SK-N-MC (cell line): ENCODE results near the gene VASH1.
"Not testable (repeated sequence)": the region's sequence is repeated elsewhere in the genome, so short reads cannot be mapped to it uniquely, and the experiment has no call there.

Source experiments
- DNase-seq: peaks from one replicate; pipeline ENCODE4 v3.0.0-alpha.2; 2011; ENCODE audit warnings: low read depth, low spot score
- H3K27ac ChIP-seq: fragments of 200-600 bp; sonication (generic); 2 replicates; pipeline ENCODE4 v1.5.1; 2016; ENCODE audit warnings: mixed run types
- H3K36me3 ChIP-seq: fragments of 200-600 bp; sonication (generic); 2 replicates; pipeline ENCODE4 v1.6.1; 2017; ENCODE audit warnings: antibody characterized with exemption, low read length, mixed read lengths; ENCODE audit not compliant: insufficient read depth
- H3K4me3 ChIP-seq: fragments of 200-600 bp; sonication (generic); 2 replicates; pipeline ENCODE4 v1.5.1; 2016
- H3K9ac ChIP-seq: fragments of 200-600 bp; sonication (generic); 2 replicates; pipeline ENCODE4 v1.8.0; 2017; ENCODE audit warnings: mixed run types, mixed read lengths; ENCODE audit not compliant: insufficient read length
- H3K9me3 ChIP-seq: fragments of 200-600 bp; sonication (generic); 2 replicates; pipeline ENCODE4 v1.6.1; 2017; ENCODE audit warnings: low read depth, mild to moderate bottlenecking, antibody characterized with exemption, low read length, moderate library complexity, mixed read lengths
- EZH2 ChIP-seq: fragments of 200-600 bp; sonication (generic); IDR thresholded peaks from one replicate; pipeline ENCODE4 v1.6.1; 2017; ENCODE audit warnings: antibody characterized with exemption
- FOXP2 ChIP-seq: optimal IDR thresholded peaks from 2 replicates; pipeline ENCODE3; 2011; ENCODE audit warnings: mild to moderate bottlenecking, moderate library complexity; ENCODE audit not compliant: insufficient read depth; ENCODE audit errors: extremely low read length, control extremely low read depth
- POLR2AphosphoS5 ChIP-seq: IDR thresholded peaks from 2 replicates; pipeline ENCODE4 v1.6.1; 2012; ENCODE audit warnings: mild to moderate bottlenecking, low read depth, low read length, borderline replicate concordance

Gene VASH1

DNA sequence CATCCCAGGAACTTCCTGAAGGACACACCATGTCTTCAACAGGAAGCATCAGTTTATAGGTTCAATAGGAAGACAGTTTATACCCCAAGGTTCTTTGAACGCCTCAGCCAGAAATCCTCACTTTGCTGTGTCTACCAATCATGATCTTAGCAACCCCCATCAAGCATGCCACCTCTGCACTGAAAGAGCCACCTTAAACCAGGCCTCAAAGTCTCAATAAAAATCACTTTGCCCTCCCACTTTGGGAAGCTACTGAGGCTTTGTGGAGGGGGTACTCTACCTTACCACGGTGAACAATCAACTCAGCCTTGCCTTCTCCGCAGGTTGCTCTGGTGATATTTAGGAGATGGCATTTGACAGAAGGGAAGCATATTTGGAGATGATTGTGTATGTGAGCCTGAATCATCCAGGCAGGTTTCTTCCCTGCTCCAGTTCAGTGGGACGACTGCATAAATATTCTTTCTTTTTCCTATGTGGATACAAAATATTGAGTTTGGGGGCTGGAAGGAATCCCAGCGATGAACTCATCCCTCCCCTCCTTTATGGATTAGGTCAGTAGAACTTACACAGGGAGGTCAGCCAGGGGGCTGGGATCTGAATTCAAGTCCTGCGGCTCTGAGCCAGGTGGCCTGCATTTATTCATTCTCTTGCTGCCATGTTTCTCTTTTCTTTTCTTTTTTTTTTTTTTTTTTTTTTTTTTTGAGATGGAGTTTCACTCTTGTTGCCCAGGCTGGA is 42.8 kb upstream of the VASH1 start:
- no peak for DNase-seq
- no peak overlapping the region for H3K9ac ChIP-seq
- no peaks in the 10 kb centered on the region for H3K36me3 ChIP-seq
- no peaks in the 10 kb centered on the region for H3K9me3 ChIP-seq
- H3K27ac ChIP-seq, result no peak overlapping the region
- TF ChIP-seq EZH2 (no peak), FOXP2 (no peak), POLR2AphosphoS5 (no peak)
- no peak overlapping the region for H3K4me3 ChIP-seq

DNA sequence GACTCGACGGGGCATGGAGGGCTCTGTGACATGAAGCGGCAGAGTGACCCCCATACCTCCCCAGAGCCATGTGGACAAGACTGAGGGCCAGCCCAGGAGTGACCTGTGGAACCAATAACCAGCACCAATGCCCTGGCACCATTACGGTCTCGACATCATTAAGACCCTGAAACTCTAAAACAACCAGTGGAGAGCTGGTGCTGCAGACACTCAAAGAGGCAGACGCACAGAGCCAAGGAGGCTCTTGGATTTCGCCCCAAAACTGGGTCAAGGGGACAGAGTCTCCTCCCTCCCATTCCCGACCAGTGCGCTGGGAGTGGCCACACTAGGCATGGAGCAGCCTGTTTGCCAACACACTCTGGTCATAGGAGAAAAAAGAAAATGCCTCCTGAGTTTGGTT is 41.6 kb upstream of the VASH1 start:
- no peaks in the 10 kb centered on the region for H3K9me3 ChIP-seq
- DNase-seq, result no peak
- H3K4me3 ChIP-seq, result no peak overlapping the region
- no peak for TF ChIP-seq POLR2AphosphoS5
- no peak for TF ChIP-seq EZH2
- no peak for TF ChIP-seq FOXP2
- no peaks in the 10 kb centered on the region for H3K36me3 ChIP-seq
- H3K9ac ChIP-seq, result no peak overlapping the region
- no peak overlapping the region for H3K27ac ChIP-seq

DNA sequence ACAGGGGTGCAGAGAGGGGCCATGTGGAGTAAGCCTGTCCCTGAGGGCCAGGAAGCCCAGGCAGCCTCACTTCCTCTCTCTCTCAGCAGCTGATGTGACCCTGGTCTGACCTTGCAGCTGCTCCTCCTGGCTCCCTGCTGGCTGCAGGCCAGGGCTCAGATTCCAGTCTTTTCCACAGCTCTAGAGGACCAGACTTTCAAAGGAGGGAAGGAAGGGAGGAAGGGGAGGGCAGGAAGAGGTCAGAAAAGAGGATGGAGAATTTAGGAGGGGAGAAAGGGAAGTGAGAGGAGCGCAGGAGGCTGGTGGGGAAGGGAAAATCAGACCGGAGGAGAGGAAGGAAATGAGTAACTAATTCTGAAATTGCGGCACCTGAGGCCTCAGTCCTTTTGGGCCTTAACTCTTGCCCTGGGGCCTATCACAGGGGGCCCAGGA is 40.9 kb upstream of the VASH1 start:
- no peak overlapping the region for H3K27ac ChIP-seq
- H3K4me3 ChIP-seq, result no peak overlapping the region
- TF ChIP-seq EZH2 (no peak), POLR2AphosphoS5 (no peak), FOXP2 (no peak)
- no peaks in the 10 kb centered on the region for H3K9me3 ChIP-seq
- no peak overlapping the region for H3K9ac ChIP-seq
- no peak for DNase-seq
- no peaks in the 10 kb centered on the region for H3K36me3 ChIP-seq

DNA sequence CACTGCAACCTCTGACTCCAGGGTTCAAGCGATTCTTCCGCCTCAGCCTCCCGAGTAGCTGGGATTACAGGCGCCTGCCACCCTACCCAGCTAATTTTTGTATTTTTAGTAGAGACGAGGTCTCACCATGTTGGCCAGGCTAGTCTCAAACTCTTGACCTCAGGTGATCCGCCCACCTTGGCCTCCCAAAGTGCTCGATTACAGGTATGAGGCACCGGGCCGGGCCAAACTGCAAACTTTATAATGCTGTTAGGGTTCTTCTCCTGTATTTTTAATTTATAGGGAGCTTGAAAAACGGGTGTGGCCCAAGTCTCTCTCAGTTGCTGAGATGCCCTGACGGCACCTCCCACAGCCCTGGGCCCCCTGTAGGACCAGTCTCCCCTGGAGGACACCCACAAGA is 39.8 kb upstream of the VASH1 start:
- not testable (repeated sequence) for H3K4me3 ChIP-seq, H3K36me3 ChIP-seq, DNase-seq, H3K9me3 ChIP-seq, H3K9ac ChIP-seq, H3K27ac ChIP-seq

DNA sequence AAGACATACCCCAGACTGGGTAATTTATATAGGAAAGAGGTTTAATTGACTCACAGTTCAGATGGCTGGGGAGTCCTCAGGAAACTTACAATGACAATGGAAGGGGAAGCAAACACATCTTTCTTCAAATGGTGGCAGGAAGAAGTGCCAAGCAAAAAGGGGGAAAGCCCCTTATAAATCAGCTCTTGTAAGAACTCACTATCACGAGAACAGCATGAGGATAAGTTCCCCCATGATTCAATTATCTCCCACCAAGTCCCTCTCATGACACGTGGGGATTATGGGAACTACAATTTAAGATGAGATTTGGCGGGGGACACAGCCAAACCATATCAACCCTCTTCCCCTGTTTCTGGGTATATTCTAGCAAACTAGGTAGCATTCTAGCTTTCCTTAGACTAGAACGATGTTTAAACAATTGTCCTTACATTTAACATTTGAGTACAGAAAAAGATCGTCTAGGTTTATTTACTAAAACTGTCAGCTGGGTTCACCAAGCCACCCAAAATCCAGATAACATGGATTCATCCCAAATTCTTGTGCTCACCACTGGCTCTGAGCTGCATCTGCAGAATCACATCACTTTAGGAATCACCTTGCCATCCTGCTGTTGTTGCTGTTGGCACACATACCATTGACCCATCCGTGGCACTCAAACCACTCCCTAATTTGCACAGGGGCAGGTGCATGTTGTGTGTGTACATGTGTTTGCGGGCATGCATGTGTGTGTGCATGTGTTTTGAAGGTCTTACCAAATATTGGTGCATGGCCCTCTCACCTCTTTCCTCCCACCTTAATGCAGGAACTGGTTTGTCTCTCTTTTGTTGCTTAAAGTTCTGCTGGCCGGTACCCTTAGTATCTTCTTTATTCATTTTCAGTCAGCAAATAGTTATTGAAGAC is 36.4 kb upstream of the VASH1 start:
- H3K9me3 ChIP-seq, result no peaks in the 10 kb centered on the region
- TF ChIP-seq FOXP2 (no peak), POLR2AphosphoS5 (no peak), EZH2 (no peak)
- DNase-seq, result no peak
- H3K36me3 ChIP-seq, result no peaks in the 10 kb centered on the region
- no peak overlapping the region for H3K4me3 ChIP-seq
- H3K9ac ChIP-seq, result no peak overlapping the region
- H3K27ac ChIP-seq, result no peak overlapping the region

DNA sequence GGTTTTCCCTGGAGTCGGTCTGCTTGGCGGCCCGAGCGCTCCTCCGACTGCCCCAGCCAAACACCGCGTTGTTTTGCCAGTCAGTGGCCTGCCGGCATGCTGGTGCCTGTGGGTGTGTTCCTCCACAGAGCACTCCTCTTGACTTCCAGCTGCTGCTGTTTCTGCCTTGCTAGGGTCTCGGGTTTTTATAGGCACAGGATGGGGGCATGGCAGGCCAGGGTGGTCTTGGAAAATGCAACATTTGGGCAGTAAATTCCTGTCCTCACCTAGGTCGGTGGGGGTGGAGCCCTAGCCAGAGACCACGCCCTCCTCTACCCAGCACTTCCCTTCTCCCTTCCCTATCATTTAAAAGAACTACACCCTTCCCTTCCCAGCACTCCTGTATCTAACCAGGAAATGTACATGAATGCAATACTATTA is 34.7 kb upstream of the VASH1 start:
- Histone ChIP-seq H3K27ac (no peak overlapping the region), H3K9ac (no peak overlapping the region), H3K36me3 (no peaks in the 10 kb centered on the region), H3K4me3 (no peak overlapping the region), H3K9me3 (no peaks in the 10 kb centered on the region)
- TF ChIP-seq EZH2 (no peak), FOXP2 (no peak), POLR2AphosphoS5 (no peak)
- no peak for DNase-seq

DNA sequence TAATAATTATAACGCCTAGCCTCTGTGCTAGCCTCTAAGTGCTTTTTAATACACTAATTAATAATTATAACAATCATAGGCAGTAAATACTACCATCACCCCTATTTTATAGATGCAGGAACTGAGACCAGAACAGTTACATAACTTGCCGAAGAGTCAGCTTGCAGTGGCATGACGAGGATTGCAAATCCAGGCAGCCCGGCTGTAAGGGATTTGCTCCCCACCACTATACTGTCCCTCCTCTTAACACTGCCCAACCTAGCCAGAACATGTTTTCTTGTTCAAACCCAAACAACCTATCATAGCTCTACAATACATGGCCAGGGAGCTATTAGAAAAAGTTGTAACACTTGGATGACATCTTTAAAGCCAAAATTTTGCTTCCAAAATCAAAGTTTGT is 33.9 kb upstream of the VASH1 start:
- no peaks in the 10 kb centered on the region for H3K9me3 ChIP-seq
- H3K4me3 ChIP-seq, result no peak overlapping the region
- no peak overlapping the region for H3K27ac ChIP-seq
- H3K9ac ChIP-seq, result no peak overlapping the region
- H3K36me3 ChIP-seq, result no peaks in the 10 kb centered on the region
- TF ChIP-seq POLR2AphosphoS5 (no peak), FOXP2 (no peak), EZH2 (no peak)
- no peak for DNase-seq

DNA sequence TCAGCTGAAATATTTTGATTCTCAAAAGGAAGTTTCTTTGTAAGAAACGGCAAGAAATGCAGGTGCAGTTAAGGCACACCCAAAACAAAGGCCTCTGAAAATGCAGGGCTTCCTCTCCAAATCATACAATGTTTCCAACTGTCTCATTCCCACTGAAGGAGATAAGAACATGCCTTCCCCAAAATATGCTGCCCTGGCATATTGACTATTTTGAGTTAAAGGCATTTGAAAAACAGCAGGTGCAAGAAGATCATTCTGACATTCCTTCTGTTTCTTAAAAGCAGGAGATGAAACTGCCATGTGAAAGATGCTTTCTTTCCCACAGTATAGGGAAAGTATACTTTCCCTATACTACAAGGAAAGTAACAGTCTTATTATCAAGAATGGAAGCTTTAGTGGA is 33.4 kb upstream of the VASH1 start:
- H3K9ac ChIP-seq, result no peak overlapping the region
- no peak overlapping the region for H3K4me3 ChIP-seq
- no peaks in the 10 kb centered on the region for H3K36me3 ChIP-seq
- no peak overlapping the region for H3K27ac ChIP-seq
- TF ChIP-seq EZH2 (no peak), POLR2AphosphoS5 (no peak), FOXP2 (no peak)
- no peaks in the 10 kb centered on the region for H3K9me3 ChIP-seq
- DNase-seq, result no peak

DNA sequence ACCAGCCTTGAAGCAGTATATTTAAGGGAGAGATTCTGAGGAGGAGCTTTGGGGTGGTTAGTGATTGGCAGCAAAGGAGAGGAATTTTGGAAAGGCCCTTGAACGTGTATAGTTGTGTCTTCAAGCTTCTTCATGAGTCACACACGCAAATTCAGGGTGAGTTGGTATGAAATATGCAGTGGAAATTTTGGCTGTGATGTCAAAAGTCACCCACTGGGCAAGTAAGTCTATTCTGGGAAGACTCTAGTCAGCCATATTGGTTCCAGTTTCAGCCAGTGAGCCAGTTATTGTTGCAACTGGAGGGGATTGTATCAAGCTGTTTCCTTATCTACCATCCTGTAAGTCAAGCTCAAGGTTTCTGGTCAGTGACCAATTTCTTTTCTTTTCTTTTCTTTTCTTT is 32.0 kb upstream of the VASH1 start:
- Histone ChIP-seq H3K27ac (no peak overlapping the region), H3K9me3 (no peaks in the 10 kb centered on the region), H3K9ac (no peak overlapping the region), H3K36me3 (no peaks in the 10 kb centered on the region), H3K4me3 (no peak overlapping the region)
- TF ChIP-seq POLR2AphosphoS5 (no peak), EZH2 (no peak), FOXP2 (no peak)
- DNase-seq, result no peak
